Smooth muscle cell of bladder (primary cell): ENCODE data around the gene CTAGE1. TPM values are rescaled to one million over a fixed set of nuclear protein-coding genes. Genes with fewer than 3 reads are reported as not detected.

Source experiments
- total RNA-seq: library from RNA; depleted of rRNA; stranded (reverse); fragments of >200 nt; gene quantifications from 2 replicates; pipeline ENCODE4 v1.2.3, GENCODE V29; 2014

CTAGE1 gene, protein sequence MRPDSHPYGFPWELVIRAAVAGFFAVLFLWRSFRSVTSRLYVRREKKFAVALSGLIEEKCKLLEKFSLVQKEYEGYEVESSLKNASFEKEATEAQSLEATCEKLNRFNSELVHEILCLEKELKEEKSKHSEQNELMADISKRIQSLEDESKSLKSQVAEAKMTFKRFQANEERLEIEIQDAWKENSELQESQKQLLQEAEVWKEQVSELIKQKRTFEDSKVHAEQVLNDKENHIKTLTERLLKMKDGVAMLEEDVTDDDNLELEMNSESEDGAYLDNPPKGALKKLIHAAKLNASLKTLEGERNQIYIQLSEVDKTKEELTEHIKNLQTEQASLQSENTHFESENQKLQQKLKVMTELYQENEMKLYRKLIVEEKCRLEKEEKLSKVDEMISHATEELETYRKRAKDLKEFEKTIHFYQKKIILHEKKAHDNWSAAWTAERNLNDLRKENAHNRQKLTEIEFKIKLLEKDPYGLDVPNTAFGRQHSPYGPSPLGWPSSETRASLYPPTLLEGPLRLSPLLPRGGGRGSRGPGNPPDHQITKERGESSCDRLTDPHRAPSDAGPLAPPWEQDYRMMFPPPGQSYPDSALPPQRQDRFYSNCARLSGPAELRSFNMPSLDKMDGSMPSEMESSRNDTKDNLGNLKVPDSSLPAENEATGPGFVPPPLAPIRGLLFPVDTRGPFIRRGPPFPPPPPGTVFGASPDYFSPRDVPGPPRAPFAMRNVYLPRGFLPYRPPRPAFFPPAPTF
- total RNA-seq = not detected in 2 replicates

DNA sequence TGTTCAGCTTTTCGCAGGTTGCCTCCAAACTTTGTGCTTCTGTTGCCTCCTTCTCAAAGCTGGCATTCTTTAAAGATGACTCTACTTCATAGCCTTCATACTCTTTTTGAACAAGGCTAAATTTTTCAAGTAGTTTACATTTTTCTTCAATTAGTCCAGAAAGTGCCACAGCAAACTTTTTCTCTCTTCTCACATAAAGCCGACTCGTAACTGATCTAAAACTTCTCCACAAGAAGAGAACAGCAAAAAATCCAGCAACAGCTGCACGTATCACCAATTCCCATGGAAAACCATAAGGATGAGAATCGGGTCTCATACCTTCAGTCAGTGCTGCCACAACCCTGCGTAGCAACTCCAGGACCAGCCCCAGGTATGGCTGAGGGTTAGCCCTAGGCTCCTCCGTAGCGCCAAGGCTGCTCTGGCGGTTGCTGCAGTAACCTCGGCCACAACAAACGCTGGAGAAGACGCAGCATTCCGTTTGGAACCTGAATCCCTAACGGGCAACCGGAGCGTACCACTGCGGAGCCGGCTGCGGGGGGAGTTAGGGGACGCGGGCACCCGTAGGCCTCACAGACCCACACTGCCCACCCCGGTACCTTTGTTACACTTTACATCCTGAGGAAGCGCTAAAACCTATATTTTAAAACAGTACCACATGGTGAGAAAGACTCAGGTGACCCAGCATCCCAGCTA is at the start of gene CTAGE1:
TSS of gene CTAGE1 (minus strand) at position 420 of the 693 bp plus-strand sequence. CDS start at position 316, 104 bp downstream.

Other genes starting within 250 kb of the CTAGE1 start
- gene GATA6, start 248.3 kb downstream of the CTAGE1 start, total RNA-seq = 18.5 and 28.6 TPM in 2 replicates